Memory B cell (primary cell): ENCODE measurements around the gene FCN2.

ENCODE experiments used
- ATAC-seq: fragments of 150-1000 bp; cut with Tn5 transposase; 2 replicates; pipeline ENCODE4 v1.10.0; 2021; ENCODE audit warnings: low read depth, mild to moderate bottlenecking, moderate library complexity
- DNase-seq, 2 donors: peaks; one replicate each; pipeline ENCODE4 v3.0.0; 2022; ENCODE audit warnings: low spot score in 2 of 2
- H3K27ac Mint-ChIP-seq: one replicate; pipeline ENCODE4 v1.8.0; 2022; ENCODE audit warnings: mild to moderate bottlenecking, moderate library complexity, mixed read lengths
- H3K27me3 Mint-ChIP-seq: one replicate; pipeline ENCODE4 v1.8.0; 2022; ENCODE audit warnings: mixed read lengths
- H3K36me3 Mint-ChIP-seq: one replicate; pipeline ENCODE4 v1.8.0; 2022; ENCODE audit warnings: mild to moderate bottlenecking, mixed read lengths
- H3K4me1 Mint-ChIP-seq: one replicate; pipeline ENCODE4 v1.8.0; 2022; ENCODE audit warnings: mixed read lengths
- H3K4me3 Mint-ChIP-seq: one replicate; pipeline ENCODE4 v1.8.0; 2022; ENCODE audit warnings: mild to moderate bottlenecking, moderate library complexity, mixed read lengths
- H3K9me3 Mint-ChIP-seq: one replicate; pipeline ENCODE4 v1.8.0; 2022; ENCODE audit warnings: mixed read lengths

FCN2 gene

DNA sequence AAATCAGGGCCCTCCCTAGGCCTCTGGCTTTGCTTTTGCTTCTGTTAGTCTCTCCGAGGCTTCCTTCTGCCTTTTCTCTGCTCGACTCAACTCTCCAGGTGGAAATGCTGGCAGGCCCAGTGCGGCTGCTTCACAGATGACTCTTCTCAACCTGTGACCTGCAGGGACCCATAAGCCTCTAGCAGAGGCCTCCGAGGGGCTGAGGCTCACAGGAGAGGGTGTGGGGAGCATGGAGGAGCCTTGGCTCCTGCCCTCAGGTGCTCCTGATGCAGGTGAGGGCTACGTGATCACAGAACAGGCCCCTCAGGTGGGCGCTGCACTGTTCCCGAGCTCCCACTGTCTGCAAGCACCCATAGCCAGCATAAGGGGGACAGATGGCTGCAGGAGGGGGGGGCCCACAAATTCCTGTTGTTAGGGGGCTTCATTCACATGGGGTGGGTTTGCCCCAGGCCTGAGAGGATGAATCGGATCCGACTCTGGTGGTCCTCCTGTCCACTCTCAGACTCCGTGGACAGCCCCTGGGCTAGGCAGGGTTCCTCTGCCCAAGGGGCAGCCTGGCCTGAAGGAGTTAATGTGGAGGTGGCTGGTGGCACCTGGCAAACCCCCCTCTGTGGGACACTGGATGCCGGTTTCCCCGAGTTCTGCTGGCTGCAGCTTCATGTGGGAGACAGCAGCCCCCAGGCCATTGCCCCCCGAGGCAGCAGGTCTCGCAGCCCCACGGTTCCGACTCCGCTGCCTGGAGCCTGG, 10.9 kb upstream of the FCN2 start:
- peaks cover 5% of the 10 kb centered on the region for H3K27me3 Mint-ChIP-seq
- no peak overlapping the region for H3K27ac Mint-ChIP-seq
- peaks cover 8% of the 10 kb centered on the region for H3K4me1 Mint-ChIP-seq
- no peaks in the 10 kb centered on the region for H3K36me3 Mint-ChIP-seq
- no peak for DNase-seq
- no peak overlapping the region for H3K4me3 Mint-ChIP-seq
- H3K9me3 Mint-ChIP-seq, result peaks cover 2% of the 10 kb centered on the region
- ATAC-seq, result no peak

DNA sequence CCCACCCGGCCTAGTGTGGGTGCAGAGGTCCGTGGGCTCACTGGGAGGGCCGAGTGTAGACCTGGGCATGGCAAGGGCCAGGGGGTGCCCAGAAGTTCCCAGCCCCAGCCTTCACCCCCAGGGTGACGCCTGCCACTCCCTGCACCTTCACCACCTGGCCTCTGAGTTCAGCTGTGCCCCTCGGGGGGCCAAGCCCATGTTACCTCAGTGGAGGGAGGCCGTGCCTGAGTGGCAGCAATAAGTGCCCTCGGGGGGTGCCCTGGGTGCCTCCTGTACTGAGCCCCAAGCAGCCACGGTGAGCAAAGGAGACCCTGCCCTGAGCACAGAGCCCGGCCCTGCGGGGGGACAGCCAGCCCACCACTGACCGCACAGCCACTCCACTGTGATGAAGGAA, 10.3 kb upstream of the FCN2 start:
- Mint-ChIP-seq H3K9me3 (peaks cover 2% of the 10 kb centered on the region), H3K36me3 (no peaks in the 10 kb centered on the region), H3K4me3 (no peak overlapping the region), H3K4me1 (peaks cover 8% of the 10 kb centered on the region), H3K27ac (no peak overlapping the region), H3K27me3 (peaks cover 5% of the 10 kb centered on the region)
- no peak for DNase-seq
- no peak for ATAC-seq

DNA sequence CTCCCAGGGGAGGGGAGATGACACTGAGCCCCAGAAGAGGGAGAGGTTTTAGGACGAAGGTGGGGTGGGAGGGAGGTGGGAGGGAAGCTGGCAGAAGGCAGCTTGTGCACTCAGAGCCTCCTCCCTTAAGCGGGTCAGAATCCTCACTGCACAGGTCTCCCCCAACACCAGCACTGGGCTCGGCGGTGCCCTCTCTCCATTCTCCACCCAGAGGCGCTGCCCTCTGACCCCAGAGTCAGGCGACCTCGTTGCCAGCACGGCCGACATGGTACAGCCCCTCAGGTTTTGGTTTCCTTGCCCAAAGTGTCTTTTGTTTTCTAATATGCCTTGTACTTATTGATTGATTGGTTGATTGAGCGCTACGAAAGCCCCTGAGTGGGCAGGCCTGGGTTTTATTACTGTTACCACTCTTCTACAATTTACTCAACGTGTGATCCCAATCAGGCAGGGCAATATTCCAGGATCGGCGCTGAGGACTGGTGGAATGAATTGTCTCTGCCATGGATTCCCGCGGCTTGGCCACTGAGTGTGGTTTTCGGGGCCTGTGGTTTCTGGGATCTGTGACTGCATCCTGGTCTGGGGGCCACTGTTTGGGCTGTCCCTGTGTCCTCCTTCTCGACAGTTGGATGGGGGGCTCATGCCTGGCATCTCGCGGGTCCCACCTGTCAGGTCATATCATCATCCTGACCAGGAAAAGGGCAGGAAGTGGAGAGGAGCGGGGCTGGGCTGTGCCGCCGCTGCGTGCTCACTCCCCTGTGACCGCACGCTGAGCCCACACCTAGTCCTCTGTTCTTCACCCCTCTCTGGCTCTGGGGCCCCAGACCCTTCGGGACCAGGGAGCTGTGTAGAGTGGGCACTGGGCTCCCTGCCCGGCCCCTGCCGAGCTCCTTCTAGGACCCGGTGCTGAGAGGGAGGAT, 9.6 kb upstream of the FCN2 start:
- Mint-ChIP-seq H3K4me3 (no peak overlapping the region), H3K4me1 (peaks cover 8% of the 10 kb centered on the region), H3K27ac (no peak overlapping the region), H3K27me3 (peaks cover 5% of the 10 kb centered on the region), H3K9me3 (peaks cover 2% of the 10 kb centered on the region), H3K36me3 (no peaks in the 10 kb centered on the region)
- DNase-seq, result no peak
- ATAC-seq, result no peak

DNA sequence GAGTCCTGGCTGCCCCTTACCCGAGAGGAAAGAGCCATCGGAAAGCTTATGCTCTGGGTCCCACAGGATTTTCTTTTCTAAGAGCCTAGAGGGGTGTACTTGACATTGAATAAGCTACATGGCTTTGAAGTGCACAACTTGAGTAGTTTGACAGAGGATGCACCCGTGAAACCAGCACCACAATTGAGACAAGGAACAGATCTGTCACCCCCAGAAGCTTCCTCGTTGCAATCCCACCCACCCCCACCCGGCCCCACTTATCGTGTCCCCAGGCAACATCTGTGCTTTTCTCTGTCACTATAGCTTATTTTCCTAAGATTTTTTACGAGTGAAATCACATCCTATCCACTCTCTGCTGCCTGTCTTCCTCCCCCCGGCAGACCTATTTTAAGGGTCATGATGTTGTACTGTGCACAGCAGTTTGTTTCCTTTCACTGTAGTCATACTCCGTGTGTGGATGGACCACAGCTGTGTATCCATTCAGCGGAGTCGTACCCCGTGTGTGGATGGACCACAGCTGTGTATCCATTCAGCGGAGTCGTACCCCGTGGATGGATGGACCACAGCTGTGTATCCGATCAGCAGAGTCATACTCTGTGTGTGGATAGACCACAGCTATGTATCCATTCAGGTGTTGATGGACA, 8.8 kb upstream of the FCN2 start:
- Mint-ChIP-seq H3K4me3 (no peak overlapping the region), H3K27ac (no peak overlapping the region), H3K4me1 (peaks cover 8% of the 10 kb centered on the region), H3K27me3 (peaks cover 5% of the 10 kb centered on the region), H3K9me3 (peaks cover 2% of the 10 kb centered on the region), H3K36me3 (no peaks in the 10 kb centered on the region)
- no peak for DNase-seq
- ATAC-seq, result no peak

DNA sequence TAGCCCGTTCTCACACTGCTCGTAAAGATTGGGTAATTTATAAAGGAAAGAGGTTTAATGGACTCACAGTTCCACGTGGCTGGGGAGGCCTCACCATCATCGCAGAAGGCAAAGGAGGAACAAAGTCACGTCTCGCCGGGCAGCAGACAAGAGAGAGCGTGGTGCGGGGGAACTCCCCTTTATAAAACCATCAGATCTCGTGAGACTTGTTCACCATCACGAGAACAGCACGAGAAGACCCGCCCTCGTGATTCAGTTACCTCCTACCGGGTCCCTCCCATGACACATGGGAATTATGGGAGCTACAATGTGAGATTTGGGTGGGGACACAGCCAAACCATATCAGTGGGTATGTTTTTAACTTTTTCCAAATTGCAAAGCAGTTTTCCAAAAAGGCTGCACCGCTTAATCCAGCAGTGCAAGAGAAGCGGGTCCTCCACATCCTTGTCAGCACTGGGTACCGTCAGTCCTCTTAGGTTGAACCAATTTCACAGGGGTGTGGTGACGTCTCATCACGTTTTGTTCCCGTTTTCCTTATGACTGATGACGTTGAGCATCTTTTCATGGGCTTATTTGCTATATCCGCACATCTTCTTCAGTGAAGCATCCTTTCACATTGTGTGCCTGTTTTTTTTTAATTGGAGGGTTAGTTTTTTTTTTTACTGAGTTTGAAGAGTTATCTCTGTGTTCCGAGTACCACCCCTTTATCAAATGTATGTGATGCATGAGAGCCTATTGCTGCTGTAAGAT, 8.0 kb upstream of the FCN2 start:
- no peak overlapping the region for H3K4me3 Mint-ChIP-seq
- ATAC-seq, result no peak
- peaks cover 8% of the 10 kb centered on the region for H3K4me1 Mint-ChIP-seq
- no peaks in the 10 kb centered on the region for H3K36me3 Mint-ChIP-seq
- H3K9me3 Mint-ChIP-seq, result peaks cover 2% of the 10 kb centered on the region
- DNase-seq, result no peak
- peaks cover 5% of the 10 kb centered on the region for H3K27me3 Mint-ChIP-seq
- no peak overlapping the region for H3K27ac Mint-ChIP-seq

DNA sequence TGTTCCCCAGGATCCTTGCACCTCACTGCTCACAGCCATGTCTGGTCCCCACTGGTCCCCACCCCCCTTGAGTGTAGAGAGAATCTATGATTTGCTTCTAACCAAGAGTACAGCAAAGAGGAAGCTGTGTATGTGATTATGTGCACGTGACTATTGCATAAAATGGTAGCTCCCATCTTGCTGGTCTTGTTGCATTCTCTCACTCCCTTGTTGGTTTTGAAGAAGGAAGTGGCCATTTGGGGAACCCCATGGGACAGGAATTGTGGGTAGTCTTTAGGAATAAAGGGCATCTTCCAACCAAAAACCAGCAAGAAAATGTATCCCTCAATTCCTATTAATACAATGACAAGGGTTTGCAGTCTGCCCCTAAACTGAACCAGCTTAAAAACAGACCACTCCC, 5.2 kb upstream of the FCN2 start:
- Mint-ChIP-seq H3K4me3 (no peak overlapping the region), H3K9me3 (peaks cover 2% of the 10 kb centered on the region), H3K4me1 (peaks cover 2% of the 10 kb centered on the region), H3K27me3 (peaks cover 4% of the 10 kb centered on the region), H3K27ac (no peak overlapping the region), H3K36me3 (no peaks in the 10 kb centered on the region)
- ATAC-seq, result no peak
- no peak for DNase-seq

DNA sequence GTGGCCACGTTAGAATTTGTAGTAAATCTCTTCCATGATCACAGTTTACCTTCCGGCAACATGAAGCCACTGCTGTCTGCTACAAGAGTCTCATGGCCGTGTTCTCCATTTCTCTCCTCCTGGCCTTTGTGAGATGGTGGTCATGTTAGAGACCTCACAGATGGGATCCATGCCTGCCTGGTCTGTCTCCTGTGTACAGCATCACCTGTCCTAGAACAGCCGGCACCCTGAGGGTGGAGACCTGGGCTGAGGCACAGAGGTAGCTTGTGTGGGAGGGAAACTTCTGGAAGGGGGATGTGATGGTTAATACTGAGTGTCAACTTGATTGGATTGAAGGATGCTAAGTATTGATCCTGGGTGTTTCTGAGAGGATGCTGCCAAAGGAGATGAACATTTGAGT, 3.1 kb upstream of the FCN2 start:
- no peaks in the 10 kb centered on the region for H3K4me1 Mint-ChIP-seq
- H3K36me3 Mint-ChIP-seq, result no peaks in the 10 kb centered on the region
- no peak overlapping the region for H3K27ac Mint-ChIP-seq
- no peak for DNase-seq
- H3K9me3 Mint-ChIP-seq, result no peaks in the 10 kb centered on the region
- H3K4me3 Mint-ChIP-seq, result no peak overlapping the region
- peaks cover 4% of the 10 kb centered on the region for H3K27me3 Mint-ChIP-seq
- no peak for ATAC-seq

DNA sequence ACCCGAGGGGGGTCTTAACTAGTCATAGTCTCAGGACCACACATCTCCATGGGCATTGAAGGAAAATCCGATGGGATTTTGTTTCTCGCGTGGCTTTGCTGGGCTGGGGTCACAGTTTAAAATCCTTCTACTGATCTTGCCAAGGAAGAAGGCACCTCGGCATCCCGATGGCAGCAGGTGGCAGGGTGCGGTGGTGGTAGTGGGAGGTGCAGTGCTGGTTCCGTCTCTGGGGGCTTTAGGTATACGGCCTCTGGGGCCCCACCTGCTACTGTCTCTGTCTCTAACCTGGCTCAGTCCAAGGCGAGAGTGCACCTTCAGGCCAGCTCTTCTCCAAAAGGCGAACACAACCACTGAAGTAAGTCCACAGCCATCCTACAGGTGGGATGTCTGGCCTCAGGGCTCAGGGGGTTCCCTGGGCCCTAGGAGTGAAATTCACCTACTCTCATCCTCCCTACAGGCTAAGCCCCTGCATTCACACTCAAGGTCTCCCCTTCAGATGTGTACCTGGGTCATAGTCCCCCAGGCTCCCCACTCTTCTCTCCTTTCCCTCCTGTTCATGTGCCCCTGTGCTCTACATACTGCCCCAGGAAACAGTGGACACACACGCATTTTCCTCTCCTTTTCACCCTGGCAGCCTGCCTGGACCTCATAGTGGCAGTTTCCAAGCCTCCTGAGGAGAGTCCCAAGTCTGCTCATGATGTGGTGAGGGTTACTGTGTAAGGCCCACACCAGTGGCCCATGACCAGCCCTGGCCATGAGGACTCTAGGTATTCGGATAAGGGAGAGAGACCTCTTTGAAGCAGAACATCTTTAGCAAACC, 736 bp upstream of the FCN2 start:
- Mint-ChIP-seq H3K4me3 (no peak overlapping the region), H3K27me3 (peaks cover 5% of the 10 kb centered on the region), H3K27ac (no peak overlapping the region), H3K9me3 (no peaks in the 10 kb centered on the region), H3K4me1 (no peaks in the 10 kb centered on the region), H3K36me3 (no peaks in the 10 kb centered on the region)
- DNase-seq, result no peak
- no peak for ATAC-seq

DNA sequence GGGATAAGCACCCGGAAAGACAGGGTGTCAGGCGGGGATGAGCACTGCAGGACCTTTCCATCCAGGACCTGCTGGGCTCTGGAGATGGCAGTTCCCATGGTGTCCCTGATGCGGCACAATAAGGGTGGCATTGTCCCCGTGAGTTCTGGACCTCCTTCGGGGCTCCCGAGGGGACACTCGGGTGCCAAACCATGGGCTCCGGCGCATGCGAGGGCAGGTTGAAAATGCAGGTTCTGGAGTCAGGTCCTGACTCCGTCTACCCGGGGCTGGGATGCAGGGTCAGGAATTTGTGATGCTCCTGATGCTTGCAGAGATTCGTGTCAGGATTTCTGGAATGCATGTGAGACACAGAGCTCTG, 682 bp downstream of the FCN2 start:
- Mint-ChIP-seq H3K27me3 (peaks cover 7% of the 10 kb centered on the region), H3K9me3 (no peaks in the 10 kb centered on the region)

DNA sequence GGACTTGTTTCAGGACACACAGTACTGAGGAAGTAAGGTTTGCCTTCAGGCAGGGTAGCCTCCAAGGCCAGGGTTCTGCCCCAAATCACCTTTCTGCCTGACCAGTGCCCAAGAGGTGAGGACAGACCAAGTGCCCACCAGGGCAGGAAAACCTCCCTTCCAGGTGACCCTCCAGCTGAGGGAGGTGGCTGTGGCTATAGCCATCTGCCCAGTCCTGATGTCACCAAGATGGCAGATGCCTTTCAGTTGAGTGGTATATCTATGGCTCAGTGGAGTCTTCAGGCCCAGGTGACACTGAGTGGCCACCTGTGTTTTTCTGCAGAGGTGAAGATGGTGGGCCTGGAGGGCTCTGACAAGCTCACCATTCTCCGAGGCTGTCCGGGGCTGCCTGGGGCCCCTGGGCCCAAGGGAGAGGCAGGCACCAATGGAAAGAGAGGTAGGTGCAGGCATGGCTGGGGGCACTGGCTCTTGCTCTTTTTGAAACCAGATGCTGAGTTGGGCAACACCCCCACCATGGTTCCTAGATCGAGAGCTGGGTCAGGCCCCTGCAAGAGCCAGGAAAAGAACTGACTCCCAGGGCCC, 1.7 kb downstream of the FCN2 start:
- no peaks in the 10 kb centered on the region for H3K9me3 Mint-ChIP-seq
- peaks cover 14% of the 10 kb centered on the region for H3K27me3 Mint-ChIP-seq
- ATAC-seq (no peak), DNase-seq (no peak)
- H3K4me3 Mint-ChIP-seq, result no peak overlapping the region
- no peak overlapping the region for H3K27ac Mint-ChIP-seq
- no peaks in the 10 kb centered on the region for H3K4me1 Mint-ChIP-seq
- no peaks in the 10 kb centered on the region for H3K36me3 Mint-ChIP-seq

More for the DNA sequence above, 682 bp downstream of the FCN2 start:
- no peak overlapping the region for H3K27ac Mint-ChIP-seq
- no peaks in the 10 kb centered on the region for H3K4me1 Mint-ChIP-seq
- ATAC-seq (no peak), DNase-seq (no peak)
- no peak overlapping the region for H3K4me3 Mint-ChIP-seq
- no peaks in the 10 kb centered on the region for H3K36me3 Mint-ChIP-seq

DNA sequence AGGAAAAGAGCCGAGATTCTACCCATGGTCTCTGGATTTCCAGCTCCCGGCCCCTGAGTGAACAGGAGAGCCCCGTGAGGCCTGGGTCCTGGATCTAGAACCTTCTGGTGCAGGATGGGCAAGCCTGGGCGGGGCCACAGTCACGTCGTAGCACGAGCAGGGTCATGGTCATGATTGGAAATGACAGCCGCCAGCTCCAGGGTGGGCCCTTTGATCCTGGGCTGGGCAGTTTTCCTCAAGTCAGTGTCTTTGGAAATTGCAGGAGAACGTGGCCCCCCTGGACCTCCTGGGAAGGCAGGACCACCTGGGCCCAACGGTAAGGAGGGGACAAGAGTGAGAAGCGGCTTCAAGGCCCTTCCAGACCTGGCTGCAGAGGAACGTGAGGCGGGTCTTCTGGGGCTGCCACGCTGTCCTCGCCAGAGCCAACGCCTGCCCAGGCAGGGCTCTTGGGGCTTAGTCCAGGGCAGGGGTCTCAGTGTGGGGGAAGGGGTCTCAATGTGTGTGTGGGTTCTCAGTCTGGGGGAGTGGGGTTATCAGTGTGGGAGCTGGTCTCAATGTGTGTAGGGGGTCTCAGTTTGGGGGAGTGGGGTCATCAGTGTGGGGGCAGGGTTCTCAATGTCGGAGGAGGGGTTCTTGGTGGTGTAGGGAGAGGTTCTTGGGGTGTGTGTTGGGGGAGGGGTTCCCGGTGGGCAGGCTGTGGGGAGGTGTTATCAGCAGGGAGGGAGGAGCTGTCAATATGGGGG, 2.6 kb downstream of the FCN2 start:
- no peak overlapping the region for H3K27ac Mint-ChIP-seq

DNA sequence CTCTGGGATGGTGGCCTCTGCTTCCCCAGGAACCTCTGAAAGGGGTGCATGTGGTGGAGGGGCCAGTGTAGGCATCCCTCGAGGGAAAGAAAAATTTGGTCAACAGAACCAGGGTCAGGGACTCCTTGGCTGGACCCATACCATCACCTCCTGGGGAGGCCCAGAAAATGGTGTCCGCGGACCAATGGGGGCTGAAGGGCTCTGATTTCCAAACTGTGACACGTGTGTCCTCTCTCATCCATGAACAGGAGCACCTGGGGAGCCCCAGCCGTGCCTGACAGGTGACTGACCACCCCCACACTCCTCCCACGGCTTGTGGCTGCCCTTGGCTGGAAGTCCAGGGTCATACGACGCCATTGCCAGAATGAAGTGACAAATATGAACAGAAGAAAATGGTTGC, 3.9 kb downstream of the FCN2 start:
- no peak overlapping the region for H3K4me3 Mint-ChIP-seq
- H3K27me3 Mint-ChIP-seq, result peaks cover 16% of the 10 kb centered on the region
- H3K36me3 Mint-ChIP-seq, result no peaks in the 10 kb centered on the region
- H3K27ac Mint-ChIP-seq, result no peak overlapping the region
- peaks cover 2% of the 10 kb centered on the region for H3K4me1 Mint-ChIP-seq
- no peaks in the 10 kb centered on the region for H3K9me3 Mint-ChIP-seq
- ATAC-seq (no peak), DNase-seq (no peak)

More for the DNA sequence above, 2.6 kb downstream of the FCN2 start:
- Mint-ChIP-seq H3K36me3 (no peaks in the 10 kb centered on the region), H3K4me3 (no peak overlapping the region), H3K4me1 (peaks cover 2% of the 10 kb centered on the region), H3K27me3 (peaks cover 16% of the 10 kb centered on the region), H3K9me3 (no peaks in the 10 kb centered on the region)
- no peak for ATAC-seq
- no peak for DNase-seq
